HepG2 (cell line): Measurements from ENCODE around the gene SPON2. TPM values are rescaled to one million over a fixed set of nuclear protein-coding genes. Genes with fewer than 3 reads are reported as not detected.

Source experiments
- ATAC-seq: fragments of 200-7000 bp; cut with Tn5 transposase; 3 replicates; pipeline ENCODE4 v1.9.1; 2020; ENCODE audit warnings: mild to moderate bottlenecking, moderate library complexity
- BruUV-seq: library from RNA; stranded (reverse); fragments of 400-500 nt; replicated peaks from 2 replicates; lab custom pipeline; 2021; lab: Mats Ljungman, UMichigan
- CTCF ChIA-PET: fragments of 300-600 bp; formaldehyde crosslinking; extraction: SDS; loops from one replicate; lab custom pipeline; 2021; ENCODE audit warnings: low total read pairs, inconsistent platforms, low intra/inter-chr PET ratio; lab: Yijun Ruan, JAX
- POLR2A ChIA-PET: fragments of 350-600 bp; sonication (Branson Sonifier 250); formaldehyde crosslinking; loops from one replicate; lab custom pipeline; 2020; ENCODE audit warnings: antibody characterized with exemption, inconsistent platforms; lab: Yijun Ruan, JAX
- DNase-seq: peaks from one replicate; pipeline ENCODE4 v3.0.0-alpha.2; 2015; ENCODE audit warnings: low spot score
- FAIRE-seq: peaks from 3 replicates; lab custom pipeline; 2011; peaks lifted over from hg19 to GRCh38; lab: Jason Lieb, UNC
- H2AFZ ChIP-seq: one replicate; pipeline ENCODE4 v1.6.1; 2011; ENCODE audit warnings: low read length, inconsistent platforms
- H3K27ac ChIP-seq: fragments of 300-600 bp; 3 replicates; pipeline ENCODE4 v1.8.0; 2011; ENCODE audit warnings: mixed run types, mild to moderate bottlenecking, mixed read lengths, low read length, inconsistent platforms; ENCODE audit not compliant: insufficient read depth; ENCODE audit errors: extremely low read length
- H3K27me3 ChIP-seq, 2 experiments: fragments of 200-600 bp in 1 of 2; 2 replicates in 1 of 2; 3 replicates in 1 of 2; pipeline versions ENCODE4 v1.6.0 to v1.8.0; 2011; ENCODE audit warnings: low read length in 2 of 2, mild to moderate bottlenecking in 2 of 2, moderate library complexity in 2 of 2, inconsistent platforms in 1 of 2; ENCODE audit not compliant: insufficient read depth in 2 of 2, control insufficient read depth in 1 of 2
- H3K36me3 ChIP-seq, 2 experiments: fragments of 200-600 bp in 1 of 2; replicated peaks in 1 of 2; 2 replicates in 1 of 2; 3 replicates in 1 of 2; pipeline versions ENCODE4 v1.5.1 to v1.8.0; 2011; ENCODE audit warnings: low read length in 2 of 2, inconsistent platforms in 1 of 2; ENCODE audit not compliant: insufficient read depth in 2 of 2, control insufficient read depth in 1 of 2
- H3K4me1 ChIP-seq: 2 replicates; pipeline ENCODE4 v1.5.1; 2012; ENCODE audit warnings: low read length, inconsistent platforms; ENCODE audit not compliant: insufficient read depth
- H3K4me2 ChIP-seq: 2 replicates; pipeline ENCODE4 v1.6.0; 2011; ENCODE audit warnings: low read depth, low read length, inconsistent platforms
- H3K4me3 ChIP-seq, 3 experiments: fragments of 200-600 bp in 1 of 3; sonication (generic), shearing (Covaris generic) in 1 of 3; replicated peaks in 1 of 3; 2 replicates each; pipeline ENCODE4 v1.5.1; 2011 to 2016; ENCODE audit warnings: low read length in 3 of 3, inconsistent platforms in 2 of 3, low read depth in 2 of 3, mild to moderate bottlenecking in 2 of 3, control low read depth in 1 of 3, mixed read lengths in 1 of 3; ENCODE audit not compliant: insufficient read depth in 1 of 3
- H3K79me2 ChIP-seq: one replicate; pipeline ENCODE4 v1.6.1; 2011; ENCODE audit warnings: low read length, inconsistent platforms; ENCODE audit not compliant: insufficient read depth
- H3K9ac ChIP-seq: 2 replicates; pipeline ENCODE4 v1.6.0; 2011; ENCODE audit warnings: mild to moderate bottlenecking, low read depth, low read length, inconsistent platforms; ENCODE audit not compliant: insufficient read depth
- H3K9me3 ChIP-seq: 2 replicates; pipeline ENCODE4 v1.5.1; 2012; ENCODE audit warnings: mild to moderate bottlenecking, low read length
- H4K20me1 ChIP-seq: 2 replicates; pipeline ENCODE4 v1.6.0; 2011; ENCODE audit warnings: inconsistent platforms, mild to moderate bottlenecking, low read length, moderate library complexity; ENCODE audit not compliant: insufficient read depth
- AGO2 ChIP-seq: fragments of 200-400 bp; formaldehyde crosslinking; optimal IDR thresholded peaks from 2 replicates; pipeline ENCODE3; 2017; ENCODE audit warnings: mild to moderate bottlenecking, low read depth, low read length, moderate library complexity
- CEBPB ChIP-seq: IDR thresholded peaks from 2 replicates; pipeline ENCODE4 v1.6.1; 2011; ENCODE audit warnings: low read depth, low read length, improper control_type of control experiment, borderline replicate concordance
- CEBPG ChIP-seq: IDR thresholded peaks from 2 replicates; pipeline ENCODE4 v1.6.1; 2016
- IKZF5 ChIP-seq: IDR thresholded peaks from 2 replicates; pipeline ENCODE4 v1.6.1; 2018; ENCODE audit warnings: missing genetic modification reagents, mild to moderate bottlenecking, missing compliant biosample characterization
- ZFP1 ChIP-seq: IDR thresholded peaks from 2 replicates; pipeline ENCODE4 v1.6.1; 2016
- ZNF569 ChIP-seq: sonication (generic); formaldehyde crosslinking; IDR thresholded peaks from 2 replicates; pipeline ENCODE4 v1.5.0; 2020; ENCODE audit warnings: mild to moderate bottlenecking, missing genetic modification reagents, moderate library complexity, borderline replicate concordance
- ZNF768 ChIP-seq: sonication (generic); formaldehyde crosslinking; IDR thresholded peaks from 2 replicates; pipeline ENCODE4 v1.4.0; 2020; ENCODE audit warnings: missing genetic modification reagents
- WGBS: methylation state at CpG from one replicate; pipeline ENCODE4 v1.1.6; 2017; ENCODE audit warnings: low lambda C conversion rate; 5-methylcytosine and 5-hydroxymethylcytosine counted together
- in situ Hi-C: cut with HindIII; loops from 2 replicates; pipeline ENCODE4 v1.10.0; 2017; ENCODE audit warnings: low pct_unique_long_range_greater_than_20kb; ENCODE audit not compliant: extremely low pct_ligation_motif_present
- intact Hi-C: fragments of 100-400 bp; cut with micrococcal nuclease; formaldehyde crosslinking; loops from one replicate; pipeline ENCODE4 v1.10.0; 2022; ENCODE audit not compliant: unreplicated experiment
- polyA plus RNA-seq, 8 experiments: library from polyadenylated mRNA; depleted of rRNA in 3 of 8; stranded (reverse) in 7 of 8; unstranded in 1 of 8; fragments of >200 nt; fragmentation: Illumina TruSeq in 4 of 8; extraction: Trizol in 4 of 8; gene quantifications; 2 replicates each; pipeline versions ENCODE4 v1.2.1 to v1.2.3, GENCODE V29; 2011 to 2016; ENCODE audit warnings: low read depth in 4 of 8, missing spikeins in 1 of 8, mixed read lengths in 1 of 8; ENCODE audit not compliant: insufficient read depth in 1 of 8
- total RNA-seq, 5 experiments: library from RNA; depleted of rRNA; stranded (reverse); fragments of >200 nt; fragmentation: Illumina TruSeq; extraction: Trizol; gene quantifications; 2 replicates each; pipeline ENCODE4 v1.2.3, GENCODE V29; 2016; ENCODE audit warnings: low read depth in 1 of 5

Gene SPON2
- total and polyA plus RNA-seq, 2 of the 13 experiments (the other 11 are each of a cell fraction or from before 2014, with no cell fraction given), result 17.4 to 55.2 TPM

GRCh38 chr4:1211891-1212545, 39.6 kb upstream of the SPON2 start:
- ChIA-PET POLR2A (interaction anchor here (1.3 kb wide), 1 partner anchor 38 kb away, joined by 5 read pairs; no protein-coding TSS in a partner anchor), CTCF (no interaction called here)
- peaks cover 8 to 34% of the 10 kb centered on the region in 2 experiments for H3K36me3 ChIP-seq
- TF ChIP-seq AGO2, result peak; percentile 72
- no peak for TF ChIP-seq IKZF5 (CRISPR knock-in tag)
- TF ChIP-seq CEBPB, result no peak
- H3K79me2 ChIP-seq, result no peaks in the 10 kb centered on the region
- no peak for FAIRE-seq
- no TSS peak for BruUV-seq
- no peaks in the 10 kb centered on the region for H3K27me3 ChIP-seq
- no peak overlapping the region for H2AFZ ChIP-seq
- ATAC-seq, result no peak
- H3K27ac ChIP-seq, result no peak overlapping the region
- DNase-seq, result no peak
- no peaks in the 10 kb centered on the region for H3K9me3 ChIP-seq
- WGBS, result 96% methylated on average over 30 of the region's 34 CpGs
- H3K4me3 ChIP-seq, result no peak overlapping the region
- in situ Hi-C loops, result no loop called here
- intact Hi-C loops, result no loop called here
- no peak overlapping the region for H3K9ac ChIP-seq
- no peak overlapping the region for H3K4me2 ChIP-seq
- no peaks in the 10 kb centered on the region for H4K20me1 ChIP-seq
- 0 out of 2 replicates have a peak, but pooled peaks cover 10% of the 10 kb centered on the region for H3K4me1 ChIP-seq

- no peak for FAIRE-seq
- H3K4me1 ChIP-seq, result peaks cover 11% of the 10 kb centered on the region; the same call in 1 of the 2 replicates
- no peaks in the 10 kb centered on the region for H3K27me3 ChIP-seq
- no peaks in the 10 kb centered on the region for H3K79me2 ChIP-seq
- ChIA-PET CTCF (no interaction called here), POLR2A (no interaction called here)
- peaks cover 7 to 30% of the 10 kb centered on the region in 2 experiments for H3K36me3 ChIP-seq
- H2AFZ ChIP-seq, result no peak overlapping the region
- ATAC-seq, result no peak
- BruUV-seq, result no TSS peak
- intact Hi-C loops (no loop called here), in situ Hi-C loops (no loop called here)
- H3K9me3 ChIP-seq, result no peaks in the 10 kb centered on the region
- 97% methylated on average over 13 of the region's 13 CpGs for whole genome bisulfite sequencing
- H3K4me2 ChIP-seq, result no peak overlapping the region
- H4K20me1 ChIP-seq, result no peaks in the 10 kb centered on the region
- no peak overlapping the region for H3K4me3 ChIP-seq
- no peak for DNase-seq
- no peak for TF ChIP-seq ZNF569
- TF ChIP-seq CEBPG (CRISPR knock-in tag), result no peak
- peak; percentile 0; the same call in 1 of the 2 replicates for TF ChIP-seq ZNF768 (CRISPR knock-in tag)
- no peak for TF ChIP-seq ZFP1 (CRISPR knock-in tag)
- H3K9ac ChIP-seq, result no peak overlapping the region
- no peak overlapping the region for H3K27ac ChIP-seq
These were observed 39.0 kb upstream of the SPON2 start for GRCh38 chr4:1211371-1211770.
